GM20000 (cell line): ENCODE results near the gene LACTB.

Experiments used
- DNase-seq: peaks from one replicate; pipeline ENCODE4 v3.0.0; 2012; ENCODE audit warnings: low spot score
- TF ChIP-seq, protein P1 (sequence below): IDR thresholded peaks from 2 replicates; pipeline ENCODE4 v1.5.1; 2012; ENCODE audit warnings: mild to moderate bottlenecking, control low read depth; ENCODE audit errors: extremely low read depth, missing control alignments

LACTB gene

DNA sequence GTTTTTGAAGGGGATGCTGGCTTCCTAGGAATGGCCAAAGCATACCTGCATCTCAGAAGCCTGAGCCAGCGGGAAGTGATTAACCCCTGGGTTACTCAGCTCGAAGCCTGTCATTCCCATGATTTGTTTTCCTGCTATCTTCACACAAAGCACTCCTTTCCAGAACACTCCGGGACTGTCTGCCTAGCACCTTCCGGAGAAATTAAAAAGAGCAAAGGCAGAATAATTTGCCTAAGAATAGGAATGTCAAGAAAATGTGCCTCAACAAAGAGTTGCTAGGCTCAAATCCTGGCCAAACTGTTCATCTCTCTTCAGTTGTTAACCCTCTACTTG, 45.0 kb upstream of the LACTB start:
- no peak for DNase-seq
- TF ChIP-seq, protein P1, sequence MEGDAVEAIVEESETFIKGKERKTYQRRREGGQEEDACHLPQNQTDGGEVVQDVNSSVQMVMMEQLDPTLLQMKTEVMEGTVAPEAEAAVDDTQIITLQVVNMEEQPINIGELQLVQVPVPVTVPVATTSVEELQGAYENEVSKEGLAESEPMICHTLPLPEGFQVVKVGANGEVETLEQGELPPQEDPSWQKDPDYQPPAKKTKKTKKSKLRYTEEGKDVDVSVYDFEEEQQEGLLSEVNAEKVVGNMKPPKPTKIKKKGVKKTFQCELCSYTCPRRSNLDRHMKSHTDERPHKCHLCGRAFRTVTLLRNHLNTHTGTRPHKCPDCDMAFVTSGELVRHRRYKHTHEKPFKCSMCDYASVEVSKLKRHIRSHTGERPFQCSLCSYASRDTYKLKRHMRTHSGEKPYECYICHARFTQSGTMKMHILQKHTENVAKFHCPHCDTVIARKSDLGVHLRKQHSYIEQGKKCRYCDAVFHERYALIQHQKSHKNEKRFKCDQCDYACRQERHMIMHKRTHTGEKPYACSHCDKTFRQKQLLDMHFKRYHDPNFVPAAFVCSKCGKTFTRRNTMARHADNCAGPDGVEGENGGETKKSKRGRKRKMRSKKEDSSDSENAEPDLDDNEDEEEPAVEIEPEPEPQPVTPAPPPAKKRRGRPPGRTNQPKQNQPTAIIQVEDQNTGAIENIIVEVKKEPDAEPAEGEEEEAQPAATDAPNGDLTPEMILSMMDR: no peak

DNA sequence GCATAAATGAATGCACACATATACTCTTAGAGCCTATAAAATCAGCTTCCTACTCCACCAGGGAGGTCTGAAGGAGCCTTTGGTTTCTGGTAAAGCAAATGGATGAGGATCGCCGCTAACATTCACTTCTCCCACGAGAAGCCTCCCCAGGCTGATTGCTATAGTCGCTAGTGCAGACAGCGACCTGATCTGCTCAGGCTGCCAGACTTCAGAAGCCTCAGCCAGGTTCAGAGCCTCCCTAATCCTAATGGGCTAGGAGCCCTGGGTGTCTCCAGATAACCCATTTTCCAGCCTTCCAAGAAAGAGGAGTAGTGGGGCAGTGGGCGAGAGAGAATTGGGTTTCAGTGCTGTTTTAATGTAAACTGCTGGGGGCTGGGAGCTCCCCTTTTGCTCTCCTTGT, 43.7 kb upstream of the LACTB start:
- TF ChIP-seq, protein P1: no peak
- no peak for DNase-seq

DNA sequence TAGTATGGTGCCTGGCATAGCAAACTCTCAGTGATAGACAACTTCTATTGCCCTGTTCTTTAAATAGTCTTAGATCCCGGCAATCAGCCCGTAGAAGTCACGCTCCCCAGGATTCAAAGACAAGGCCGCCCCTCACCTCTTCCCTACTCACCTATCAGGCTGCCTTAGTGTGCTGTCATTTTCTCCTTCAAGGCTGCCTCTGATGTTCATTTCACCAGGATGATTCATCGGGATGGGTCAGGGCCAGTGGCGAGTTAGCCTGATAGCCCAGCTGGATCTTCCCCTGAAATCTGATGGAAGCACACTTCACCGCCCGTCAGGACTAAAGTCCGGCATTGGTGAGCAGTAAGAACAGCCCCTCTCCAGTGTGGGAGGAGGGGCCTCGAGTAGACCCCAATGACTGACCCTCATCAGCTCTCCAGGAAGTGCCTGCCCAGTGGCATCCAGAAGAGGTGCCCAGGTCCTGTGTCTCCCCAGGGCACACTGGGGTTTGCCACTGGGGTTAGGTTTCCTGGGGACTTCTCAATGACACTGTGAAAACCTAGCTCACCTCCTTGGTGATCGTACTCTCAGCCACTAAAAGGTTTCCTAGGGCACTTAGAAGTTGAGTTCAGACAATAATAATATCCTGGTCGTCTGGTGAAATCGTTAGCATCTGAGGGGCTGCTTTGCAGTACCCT, 41.6 kb upstream of the LACTB start:
- no peak for DNase-seq
- TF ChIP-seq, protein P1: no peak

DNA sequence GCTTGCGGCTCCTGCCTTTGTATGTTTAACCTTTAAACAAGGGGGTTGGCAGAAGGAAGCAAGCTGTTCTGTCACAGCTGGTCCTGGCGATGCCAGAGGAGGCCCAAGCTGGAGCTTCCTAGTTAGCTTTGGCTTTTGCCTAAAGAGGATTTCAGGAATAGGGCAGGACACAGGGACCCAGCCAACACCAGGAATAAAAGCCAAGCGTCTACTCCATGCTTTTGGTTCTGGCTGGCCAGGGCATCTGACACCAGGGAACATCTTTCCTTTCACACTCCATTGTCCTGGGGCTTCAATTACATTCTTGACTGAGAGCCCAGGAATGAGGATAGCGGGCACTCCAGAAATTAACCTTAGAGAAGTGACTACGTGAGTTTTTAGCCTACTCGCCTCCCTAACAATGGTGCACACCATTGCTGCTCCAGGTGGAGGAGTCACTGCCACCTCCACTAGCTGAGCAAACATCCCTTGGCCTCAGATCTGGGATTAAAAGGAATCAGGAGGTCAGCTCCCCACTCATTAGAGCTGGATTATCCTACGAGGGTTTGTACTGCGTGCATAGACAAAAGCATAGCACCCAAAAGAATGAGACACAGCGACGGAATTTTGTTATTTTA, 40.9 kb upstream of the LACTB start:
- no peak for DNase-seq
- TF ChIP-seq, protein P1: no peak

DNA sequence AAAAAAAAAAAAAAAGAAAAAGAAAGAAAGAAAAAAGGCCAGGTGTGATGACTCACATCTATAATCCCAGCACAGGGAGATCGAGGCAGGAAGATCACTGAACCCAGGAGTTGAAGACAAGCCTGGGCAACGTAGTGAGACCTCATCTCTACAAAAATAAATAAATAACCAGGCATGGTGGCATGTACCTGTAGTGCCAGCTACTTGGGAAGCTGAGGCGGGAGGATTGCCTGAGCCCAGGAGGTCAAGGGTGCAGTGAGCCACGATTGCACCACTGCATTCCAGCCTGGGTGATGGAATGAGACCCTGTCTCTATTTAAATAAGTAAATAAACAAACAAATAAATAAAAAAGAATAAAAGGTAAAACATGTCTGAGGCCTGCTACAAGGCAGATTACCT, 39.3 kb upstream of the LACTB start:
- DNase-seq: no peak
- TF ChIP-seq, protein P1: no peak

DNA sequence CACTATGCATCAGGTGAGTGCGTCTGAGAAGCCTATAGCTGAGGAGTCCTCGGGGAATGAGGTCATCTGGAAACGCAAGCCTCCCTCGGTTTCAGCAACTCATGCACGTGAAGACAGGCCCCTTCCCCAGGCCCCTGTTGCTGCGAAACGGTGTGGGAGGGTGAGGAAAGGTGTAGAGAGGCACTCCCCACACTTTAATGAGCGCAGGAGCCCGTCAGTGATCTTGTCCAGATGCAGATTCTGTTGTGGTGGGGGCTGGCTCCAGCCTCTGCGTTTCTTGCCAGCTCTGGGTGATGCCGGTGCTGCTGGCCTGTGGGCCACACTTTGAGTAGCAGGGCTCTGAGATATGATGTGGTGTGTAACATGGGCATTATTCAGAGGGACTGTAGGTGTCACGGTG, 38.6 kb upstream of the LACTB start:
- no peak for DNase-seq
- TF ChIP-seq, protein P1: no peak

DNA sequence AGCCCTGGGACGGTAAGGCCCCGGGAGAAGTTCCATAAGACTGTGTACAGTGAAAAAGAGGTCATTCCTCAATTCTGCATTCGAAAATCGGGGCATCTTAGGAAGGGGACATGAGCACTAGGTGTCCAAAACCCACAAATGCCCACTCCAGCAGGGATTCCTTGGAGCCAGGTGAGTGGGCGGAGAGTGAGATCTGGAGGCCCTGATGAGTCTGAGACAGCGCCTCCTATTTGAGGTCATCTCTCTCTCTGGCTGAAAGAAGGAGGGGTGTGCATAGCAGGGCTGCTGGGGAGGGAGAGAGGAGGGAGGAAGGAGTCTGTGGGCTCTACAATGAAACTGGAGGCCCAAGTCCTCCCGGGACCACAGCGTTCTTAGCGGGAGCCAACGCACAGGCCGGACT, 38.1 kb upstream of the LACTB start:
- TF ChIP-seq, protein P1: no peak
- DNase-seq: no peak
